Activated gamma-delta T cell treated with anti-CD3 and anti-CD28 coated beads, Interleukin-2, amount 50 U/mL, for 16 hours (primary cell): Measurements from ENCODE around the gene PRKCZ.

Experiments
- DNase-seq: peaks from one replicate; pipeline ENCODE4 v3.0.0-alpha.2; 2020; ENCODE audit warnings: low read depth

Gene PRKCZ

DNA sequence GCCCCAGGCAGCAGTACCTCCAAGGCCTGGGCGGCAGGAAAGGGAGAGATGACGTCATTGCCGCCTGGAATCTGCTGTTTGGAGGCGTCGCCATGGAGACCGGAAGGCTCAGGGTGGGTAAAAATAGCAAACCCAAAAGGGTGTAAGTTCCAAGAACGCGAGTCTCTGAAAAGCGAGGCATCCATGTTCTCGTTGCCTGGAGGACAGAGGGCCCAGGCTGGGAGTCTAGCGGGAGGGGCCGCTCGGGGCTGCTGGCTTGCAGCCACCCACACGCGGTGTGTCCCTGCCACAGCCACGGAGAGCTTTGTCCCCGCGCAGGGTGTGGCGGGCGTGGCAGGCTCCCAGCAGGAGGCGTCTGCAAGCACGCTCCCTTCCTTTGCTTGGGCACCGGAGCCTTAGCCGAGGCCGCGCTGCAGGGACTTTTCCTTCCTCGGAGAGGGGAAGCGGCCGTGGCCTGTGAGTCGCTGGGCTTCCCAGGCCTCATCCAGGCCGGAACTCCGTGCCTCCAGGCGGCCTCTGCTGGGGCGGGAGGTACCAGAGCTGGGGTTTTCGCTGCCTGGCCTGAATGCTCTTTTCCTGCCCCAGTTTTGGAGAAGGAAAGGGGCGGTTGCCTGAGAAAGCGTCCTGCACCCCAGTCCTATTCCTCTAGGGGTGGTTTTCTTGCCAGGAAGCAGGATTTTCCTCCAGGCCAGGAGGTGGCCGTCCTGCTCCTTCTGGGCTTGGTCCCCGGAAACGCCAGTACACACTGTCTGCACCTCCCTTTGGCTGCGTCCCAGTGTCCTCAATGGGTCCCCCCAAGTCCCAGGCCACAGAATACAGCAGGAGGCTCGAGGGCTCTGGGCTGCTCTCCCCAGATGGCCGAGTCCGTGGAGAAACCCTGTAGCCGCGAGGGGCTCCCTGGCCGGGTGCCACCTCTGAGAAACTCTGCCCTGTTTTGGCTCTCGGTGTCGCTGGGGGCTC lies 162.6 kb downstream of the PRKCZ start:
- no peak for DNase-seq

DNA sequence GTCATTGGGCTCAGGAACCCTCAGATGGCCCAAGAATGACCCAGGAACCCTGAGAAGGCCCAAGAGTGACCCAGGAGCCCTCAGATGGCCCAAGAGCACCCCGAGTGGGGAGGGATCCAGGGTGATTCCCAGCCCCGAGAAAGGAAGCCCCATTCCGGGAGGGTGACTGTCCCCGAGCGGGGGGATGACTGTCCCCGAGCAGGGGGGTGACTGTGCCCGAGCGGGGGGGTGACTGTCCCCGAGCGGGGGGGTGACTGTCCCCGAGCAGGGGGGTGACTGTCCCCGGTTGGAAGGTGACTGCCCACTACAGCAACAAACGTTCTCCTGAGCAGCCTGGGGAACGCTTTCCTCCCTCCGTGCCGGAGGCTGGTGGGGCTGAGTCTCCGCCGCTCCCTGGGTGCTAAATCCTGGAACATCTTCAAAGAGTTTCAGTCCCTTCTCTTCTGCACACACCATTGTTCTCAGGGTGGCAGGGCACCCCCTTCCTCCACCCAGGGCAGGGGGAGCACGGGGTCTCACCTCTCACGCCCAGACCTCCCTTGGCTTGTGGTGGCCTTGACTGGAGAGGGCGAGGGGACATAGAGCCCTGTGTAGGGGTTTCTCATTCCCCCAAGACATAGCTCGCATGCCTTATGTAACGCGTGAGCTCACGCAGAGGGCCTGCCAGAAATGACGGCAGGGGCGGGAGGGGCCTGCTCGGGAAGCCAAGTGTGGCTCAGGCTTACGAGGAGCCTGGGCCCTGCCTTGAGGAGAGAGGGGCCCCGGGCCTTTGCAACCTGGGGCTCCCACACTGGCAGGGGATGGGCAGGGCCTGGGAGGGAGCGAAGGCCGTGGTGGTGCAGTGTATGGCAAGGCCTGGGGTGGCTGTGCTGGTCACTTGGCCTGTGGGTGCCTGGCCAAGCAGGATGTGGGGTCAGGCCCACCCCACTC lies 163.6 kb downstream of the PRKCZ start:
- DNase-seq: no peak

DNA sequence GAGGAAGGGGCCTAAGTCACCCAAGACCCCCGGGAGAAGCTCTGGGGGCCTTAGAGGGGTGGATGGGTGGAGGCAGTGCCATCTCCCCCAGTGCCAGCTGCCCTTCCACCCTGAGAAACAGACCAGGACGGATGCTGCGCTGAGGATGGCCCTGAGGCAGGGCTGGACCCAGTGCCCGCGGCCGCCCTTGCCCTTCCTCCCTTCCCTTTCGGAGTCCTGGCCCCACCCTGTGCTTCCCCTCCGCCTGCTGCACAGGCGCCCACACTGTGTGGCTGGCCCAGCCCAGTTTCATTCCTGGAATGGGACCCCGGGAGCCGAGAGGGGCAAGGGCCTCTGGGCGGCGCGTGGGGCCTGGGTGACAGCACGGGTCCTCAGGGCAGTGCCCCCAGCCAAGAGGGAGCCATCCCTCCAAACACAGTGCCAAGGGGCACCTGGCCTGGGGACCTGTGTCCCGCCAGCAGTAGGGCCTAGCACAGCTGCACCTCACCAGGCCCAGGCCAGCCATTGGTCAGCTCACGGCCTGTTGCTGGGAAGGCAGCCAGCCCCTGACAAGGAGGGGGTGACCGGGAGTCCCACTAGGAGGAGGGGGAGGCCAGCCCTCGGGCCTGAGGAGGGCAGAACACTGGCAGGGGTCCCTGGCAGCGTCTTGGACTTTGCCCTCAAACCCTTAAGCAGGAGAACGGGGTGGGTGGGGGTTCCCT lies 164.5 kb downstream of the PRKCZ start:
- DNase-seq: no peak

DNA sequence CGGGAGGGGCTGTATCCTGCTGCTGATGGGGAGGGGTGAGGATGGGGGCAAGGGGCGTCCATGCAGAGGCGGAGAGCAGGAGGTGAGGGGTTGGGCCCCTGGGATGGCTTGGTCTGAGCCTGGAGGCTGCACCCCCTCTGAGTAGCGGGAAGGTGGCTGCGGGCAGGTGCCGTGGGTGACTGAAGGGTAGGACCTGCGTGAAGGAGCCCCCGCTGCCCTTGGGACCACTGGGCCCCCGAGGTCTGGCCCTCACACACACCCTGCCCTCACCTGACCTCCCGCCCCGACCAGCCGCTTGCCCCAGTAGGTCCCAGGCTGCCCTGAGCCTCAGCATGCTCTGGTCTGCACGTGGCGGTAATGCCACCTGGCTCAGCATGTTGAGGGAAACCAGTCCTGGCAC lies 165.1 kb downstream of the PRKCZ start:
- DNase-seq: no peak

DNA sequence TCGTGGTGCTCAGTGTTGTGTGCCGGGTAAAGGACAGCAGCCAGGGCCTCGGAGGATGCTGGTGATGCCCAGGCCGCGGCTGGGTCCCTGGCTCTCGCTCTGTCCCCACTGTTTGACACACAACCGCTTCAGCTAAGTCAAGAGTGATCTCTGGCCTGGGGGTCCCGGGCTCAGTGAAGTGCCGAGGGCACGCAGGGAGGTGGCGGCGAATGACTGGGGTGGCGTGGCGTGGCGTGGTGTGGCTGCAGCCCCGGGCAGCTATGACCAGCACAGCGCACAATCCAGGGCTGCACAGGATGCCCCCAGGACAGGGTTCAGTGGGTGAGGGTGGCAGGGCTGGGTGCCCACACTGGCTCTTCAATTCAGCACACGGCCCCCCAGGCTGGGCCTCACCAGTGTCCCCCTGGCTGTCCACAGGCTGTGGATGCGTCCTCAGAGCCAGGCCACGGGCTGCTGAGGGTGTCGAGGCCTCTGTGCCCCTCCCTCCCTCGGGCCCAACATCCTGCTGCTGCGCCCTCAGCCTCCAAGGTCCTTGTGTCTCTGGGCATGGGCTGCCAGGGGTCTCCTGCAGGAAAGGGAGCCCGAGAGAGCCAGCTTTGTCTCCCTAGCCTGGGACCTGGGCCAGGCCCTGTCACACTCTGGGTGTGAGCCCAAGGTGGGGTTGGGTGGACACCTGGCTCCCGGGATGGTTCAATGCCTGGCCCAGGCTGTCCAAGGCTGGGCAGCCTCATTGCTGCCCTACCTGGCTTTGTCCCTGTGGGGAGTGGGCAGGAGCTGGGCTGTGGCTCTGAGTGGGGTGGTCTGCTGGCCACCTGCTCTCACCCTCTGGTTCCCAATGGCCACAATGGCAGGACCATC lies 165.9 kb downstream of the PRKCZ start:
- no peak for DNase-seq

DNA sequence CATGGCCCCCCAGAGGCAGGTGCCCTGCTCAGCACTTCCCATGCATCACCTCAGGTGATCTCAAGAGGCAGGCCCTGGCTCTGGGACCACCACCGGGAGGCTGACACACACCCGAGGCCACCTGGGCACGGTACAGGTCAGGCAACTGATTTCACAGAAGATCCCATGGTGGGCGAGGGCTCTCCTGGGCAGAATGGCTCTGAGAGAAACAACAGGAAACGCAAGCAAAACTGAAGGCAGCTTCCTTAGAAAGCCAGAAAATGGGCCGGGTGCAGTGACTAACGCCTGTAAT lies 166.5 kb downstream of the PRKCZ start:
- DNase-seq: no peak

DNA sequence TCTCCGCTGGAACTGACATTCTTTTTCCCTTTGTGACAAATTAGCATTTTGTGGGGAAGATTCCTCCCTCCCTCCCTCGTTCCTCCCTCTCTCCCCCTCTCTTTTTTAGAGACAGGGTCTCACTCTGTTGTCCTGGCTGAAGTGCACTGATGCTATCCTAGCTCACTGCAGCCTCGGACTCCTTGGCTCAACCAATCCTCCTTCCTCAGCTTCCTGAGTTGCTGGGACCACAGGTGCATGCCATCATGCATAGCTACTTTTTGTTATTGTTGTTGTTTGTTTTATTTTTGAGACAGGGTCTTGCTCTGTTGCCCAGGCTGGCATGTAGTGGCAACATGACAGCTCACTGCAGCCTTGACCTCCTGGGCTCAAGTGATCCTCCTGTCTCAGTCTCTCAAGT lies 171.1 kb downstream of the PRKCZ start:
- no peak for DNase-seq

DNA sequence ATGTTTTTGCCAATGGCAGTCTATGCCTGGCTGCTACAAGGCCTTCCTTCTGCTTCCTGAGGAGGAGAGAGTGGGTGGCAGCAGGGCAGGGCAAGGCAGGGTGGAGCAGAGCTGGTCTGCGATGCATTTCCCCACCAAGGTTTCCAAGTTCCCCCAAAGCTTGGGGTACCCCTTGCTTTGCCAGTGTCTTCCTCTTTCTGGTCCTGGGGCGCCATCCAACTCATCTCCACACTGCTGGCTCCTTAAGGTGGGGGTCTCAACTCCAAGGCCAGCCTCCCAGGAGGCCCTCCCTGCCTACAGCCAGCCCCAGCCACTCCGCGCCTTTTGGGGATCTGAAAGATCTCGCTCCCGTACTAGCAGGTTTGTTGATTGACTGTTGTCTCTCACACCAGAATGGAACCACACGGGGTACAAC lies 174.0 kb downstream of the PRKCZ start:
- no peak for DNase-seq

DNA sequence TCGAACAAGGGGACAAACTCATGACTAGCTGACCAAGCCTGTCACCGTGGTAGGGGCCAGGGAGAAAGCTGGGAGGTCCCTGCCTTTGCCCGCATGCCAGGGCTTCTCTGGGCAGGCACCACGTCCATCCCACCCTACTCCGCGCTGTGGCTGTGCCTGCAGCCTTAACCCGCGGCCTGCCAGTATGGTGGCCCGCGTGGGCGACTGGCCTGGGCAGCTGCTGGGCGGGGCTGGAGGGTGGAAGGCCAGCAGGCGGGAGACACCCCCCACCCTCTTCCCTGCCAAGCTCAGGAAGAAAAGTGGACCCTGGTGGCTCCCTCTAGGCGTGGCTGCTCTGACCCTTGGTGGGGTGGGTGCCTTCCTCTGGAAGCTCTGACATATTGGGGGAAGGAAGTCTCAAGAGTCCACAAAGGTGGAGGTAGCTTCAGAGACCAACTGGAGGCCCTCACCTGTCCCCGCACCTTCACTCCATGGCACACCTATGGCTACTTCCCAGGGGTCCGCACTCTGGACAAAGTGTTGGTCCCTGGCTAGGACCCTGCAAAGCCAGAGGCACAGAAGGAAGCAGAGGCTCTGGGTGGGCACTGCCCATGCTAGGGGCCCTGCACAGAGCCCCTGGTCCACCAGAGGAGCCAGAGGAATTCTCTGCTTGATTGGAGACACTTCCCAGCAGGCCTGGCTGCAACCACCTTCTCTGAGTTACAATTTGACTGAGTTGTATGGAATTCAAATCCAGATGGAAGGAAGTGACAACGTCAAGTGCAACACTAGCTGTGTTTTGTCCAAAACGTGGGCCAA lies 174.6 kb downstream of the PRKCZ start:
- DNase-seq: no peak

DNA sequence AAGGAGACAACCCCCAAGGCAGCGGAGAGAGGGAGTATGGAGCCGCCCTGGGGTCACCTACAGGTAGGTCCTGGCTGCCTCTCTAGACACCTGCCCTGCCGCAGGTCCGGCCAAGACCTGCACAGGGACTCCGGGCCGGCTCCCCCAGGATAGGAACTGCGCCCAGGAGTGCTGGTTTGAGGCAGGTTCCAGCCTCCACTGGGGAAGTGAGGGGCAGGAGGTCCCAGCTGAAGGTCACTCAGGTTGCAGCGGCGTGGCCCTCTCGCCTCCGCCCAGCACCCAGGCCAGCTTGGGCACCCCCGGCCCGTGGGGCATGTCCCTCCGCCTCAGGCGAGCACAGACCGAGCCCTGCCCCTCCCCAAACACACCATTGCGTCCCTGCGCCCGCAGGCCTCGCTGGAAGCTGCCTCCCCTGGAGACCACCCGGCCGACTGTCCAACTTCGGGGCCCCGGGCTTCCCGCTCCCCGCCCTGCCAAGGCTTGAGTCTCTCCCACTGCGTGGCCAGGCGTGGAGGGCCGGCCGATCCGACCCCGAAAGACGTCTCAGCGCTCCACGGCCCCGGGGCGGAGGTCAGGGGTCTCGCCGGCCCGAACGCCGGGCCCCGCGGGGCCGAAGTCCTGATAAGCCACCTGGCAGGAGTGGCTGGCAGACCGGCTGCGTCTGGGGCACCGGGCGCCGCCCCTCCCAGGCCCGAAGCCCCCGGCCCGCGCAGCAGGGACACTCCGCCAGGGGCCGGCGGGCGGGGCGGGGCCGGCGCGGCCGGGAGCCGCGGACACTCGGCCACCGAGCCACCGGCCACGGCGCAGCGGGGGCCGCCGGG lies 176.5 kb downstream of the PRKCZ start:
- DNase-seq: no peak

DNA sequence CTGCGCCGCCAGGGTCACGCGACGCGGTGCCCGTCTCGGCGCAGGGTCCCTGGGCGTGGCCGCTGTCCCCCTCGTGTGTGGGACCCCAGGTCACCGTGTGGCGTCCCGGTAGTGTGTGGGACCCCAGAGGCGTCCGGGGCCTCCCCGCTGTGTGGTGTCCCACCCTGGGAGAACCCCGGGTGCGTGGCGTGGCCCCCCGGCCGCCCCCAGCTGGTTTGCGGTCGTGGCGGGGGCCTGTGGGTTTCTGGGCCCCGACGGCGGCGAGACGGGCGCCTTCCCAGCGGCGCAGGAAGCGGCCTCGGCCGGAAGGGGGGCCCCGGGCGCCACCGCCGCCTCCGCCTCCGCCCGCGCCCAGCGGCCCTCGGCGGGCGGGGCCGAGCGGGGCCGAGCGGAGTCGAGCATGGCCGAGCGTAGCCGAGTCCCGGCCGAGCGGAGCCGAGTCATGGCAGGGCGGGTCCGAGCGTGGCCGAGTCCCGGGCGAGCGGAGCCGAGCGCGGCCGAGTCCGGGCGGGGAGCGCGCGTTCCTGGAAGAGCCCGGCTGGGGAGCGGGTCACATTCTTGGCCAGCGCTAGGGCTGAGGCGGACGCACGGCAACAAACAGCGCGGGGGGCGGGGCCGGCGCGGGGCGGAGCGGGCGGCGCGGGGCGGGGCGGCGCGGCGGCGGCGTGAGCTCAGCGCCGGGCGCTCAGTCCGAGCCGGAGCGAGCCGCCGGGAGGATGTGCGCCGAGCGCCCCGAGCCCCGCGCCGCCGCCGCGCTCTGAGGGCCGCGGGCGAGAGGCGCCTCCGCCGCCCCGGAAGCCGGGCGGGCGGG lies 177.3 kb downstream of the PRKCZ start:
- DNase-seq: peak; percentile 82

DNA sequence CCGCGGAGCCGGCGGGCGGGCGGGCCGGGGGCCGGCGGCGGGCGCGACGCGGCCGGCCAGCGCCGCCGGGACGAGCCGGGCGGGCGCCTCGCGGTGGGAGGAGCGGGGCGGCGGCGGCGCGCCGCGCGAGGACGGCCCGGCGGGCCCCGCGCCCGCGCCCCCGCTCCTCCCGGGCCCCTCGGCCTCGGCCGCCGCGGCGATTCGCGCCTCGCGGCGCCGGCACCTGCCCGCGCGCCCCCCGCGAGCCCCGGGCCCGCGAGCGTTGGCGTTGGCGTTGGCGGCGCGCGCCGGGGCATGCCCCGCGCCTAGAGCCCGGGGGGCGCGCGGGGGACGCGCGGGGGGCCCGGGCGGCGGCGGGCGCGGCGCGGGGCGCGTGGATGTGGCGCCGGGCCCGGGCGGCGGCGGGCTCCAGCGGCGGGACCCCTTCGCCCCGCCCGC lies 178.0 kb downstream of the PRKCZ start, which contains the start of gene SKI:
TSS of gene SKI (plus strand) at position 163 of the 438 bp plus-strand sequence. CDS start 448 bp downstream, outside the sequence.
- no peak for DNase-seq

DNA sequence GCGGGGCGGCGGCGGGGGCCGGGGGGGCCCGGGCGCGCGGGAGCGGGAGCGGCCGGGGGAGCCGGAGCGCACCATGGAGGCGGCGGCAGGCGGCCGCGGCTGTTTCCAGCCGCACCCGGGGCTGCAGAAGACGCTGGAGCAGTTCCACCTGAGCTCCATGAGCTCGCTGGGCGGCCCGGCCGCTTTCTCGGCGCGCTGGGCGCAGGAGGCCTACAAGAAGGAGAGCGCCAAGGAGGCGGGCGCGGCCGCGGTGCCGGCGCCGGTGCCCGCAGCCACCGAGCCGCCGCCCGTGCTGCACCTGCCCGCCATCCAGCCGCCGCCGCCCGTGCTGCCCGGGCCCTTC lies 178.5 kb downstream of the PRKCZ start:
- no peak for DNase-seq

DNA sequence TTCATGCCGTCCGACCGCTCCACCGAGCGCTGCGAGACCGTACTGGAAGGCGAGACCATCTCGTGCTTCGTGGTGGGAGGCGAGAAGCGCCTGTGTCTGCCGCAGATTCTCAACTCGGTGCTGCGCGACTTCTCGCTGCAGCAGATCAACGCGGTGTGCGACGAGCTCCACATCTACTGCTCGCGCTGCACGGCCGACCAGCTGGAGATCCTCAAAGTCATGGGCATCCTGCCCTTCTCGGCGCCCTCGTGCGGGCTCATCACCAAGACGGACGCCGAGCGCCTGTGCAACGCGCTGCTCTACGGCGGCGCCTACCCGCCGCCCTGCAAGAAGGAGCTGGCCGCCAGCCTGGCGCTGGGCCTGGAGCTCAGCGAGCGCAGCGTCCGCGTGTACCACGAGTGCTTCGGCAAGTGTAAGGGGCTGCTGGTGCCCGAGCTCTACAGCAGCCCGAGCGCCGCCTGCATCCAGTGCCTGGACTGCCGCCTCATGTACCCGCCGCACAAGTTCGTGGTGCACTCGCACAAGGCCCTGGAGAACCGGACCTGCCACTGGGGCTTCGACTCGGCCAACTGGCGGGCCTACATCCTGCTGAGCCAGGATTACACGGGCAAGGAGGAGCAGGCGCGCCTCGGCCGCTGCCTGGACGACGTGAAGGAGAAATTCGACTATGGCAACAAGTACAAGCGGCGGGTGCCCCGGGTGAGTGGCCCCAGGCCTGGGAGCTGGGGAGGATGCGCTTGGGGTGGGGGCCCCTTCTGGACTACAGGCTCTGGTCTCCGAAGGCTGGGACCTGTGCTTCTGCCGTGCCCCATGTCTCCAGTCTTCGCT lies 179.0 kb downstream of the PRKCZ start:
- DNase-seq: no peak

DNA sequence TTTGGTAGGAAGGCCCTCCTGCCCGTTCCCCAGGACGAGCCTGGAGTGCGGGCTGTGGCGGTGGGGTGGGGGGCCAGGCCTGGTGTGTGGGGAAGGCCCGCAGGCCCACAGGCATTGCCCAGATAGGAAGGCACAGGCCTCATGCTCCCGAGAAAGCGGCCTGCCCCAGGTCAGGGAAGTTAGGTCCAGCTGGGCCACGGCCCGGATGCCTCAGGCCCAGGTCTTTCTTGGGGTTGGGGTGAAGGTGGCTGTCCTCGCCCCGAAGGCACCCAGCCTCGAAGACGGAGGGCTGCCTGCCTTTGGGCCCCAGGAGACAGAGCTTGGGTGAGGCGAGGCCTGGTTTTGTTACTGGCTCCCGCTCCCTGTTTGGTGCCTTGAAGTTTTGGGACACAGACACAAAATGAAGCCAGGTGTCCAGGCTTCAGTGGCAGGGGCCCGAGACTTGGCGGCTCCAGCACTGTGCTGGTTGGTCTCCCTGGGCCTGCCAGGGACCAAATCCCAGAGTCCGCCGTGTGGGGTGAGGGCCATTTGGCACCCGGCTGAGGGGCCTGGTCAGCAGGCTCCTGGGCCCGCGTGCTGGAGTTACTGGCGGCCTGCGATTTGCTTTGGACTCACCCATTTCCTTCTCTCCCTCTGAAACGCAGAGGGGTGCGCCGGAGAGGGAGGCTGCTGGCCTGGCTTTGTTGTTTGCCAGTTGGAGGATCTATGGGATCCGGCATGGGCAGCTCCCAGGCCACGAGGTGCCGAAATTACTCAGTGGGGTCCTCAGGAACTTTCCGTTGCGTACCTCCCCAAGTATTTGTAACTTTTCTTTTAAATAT lies 179.9 kb downstream of the PRKCZ start:
- DNase-seq: no peak

DNA sequence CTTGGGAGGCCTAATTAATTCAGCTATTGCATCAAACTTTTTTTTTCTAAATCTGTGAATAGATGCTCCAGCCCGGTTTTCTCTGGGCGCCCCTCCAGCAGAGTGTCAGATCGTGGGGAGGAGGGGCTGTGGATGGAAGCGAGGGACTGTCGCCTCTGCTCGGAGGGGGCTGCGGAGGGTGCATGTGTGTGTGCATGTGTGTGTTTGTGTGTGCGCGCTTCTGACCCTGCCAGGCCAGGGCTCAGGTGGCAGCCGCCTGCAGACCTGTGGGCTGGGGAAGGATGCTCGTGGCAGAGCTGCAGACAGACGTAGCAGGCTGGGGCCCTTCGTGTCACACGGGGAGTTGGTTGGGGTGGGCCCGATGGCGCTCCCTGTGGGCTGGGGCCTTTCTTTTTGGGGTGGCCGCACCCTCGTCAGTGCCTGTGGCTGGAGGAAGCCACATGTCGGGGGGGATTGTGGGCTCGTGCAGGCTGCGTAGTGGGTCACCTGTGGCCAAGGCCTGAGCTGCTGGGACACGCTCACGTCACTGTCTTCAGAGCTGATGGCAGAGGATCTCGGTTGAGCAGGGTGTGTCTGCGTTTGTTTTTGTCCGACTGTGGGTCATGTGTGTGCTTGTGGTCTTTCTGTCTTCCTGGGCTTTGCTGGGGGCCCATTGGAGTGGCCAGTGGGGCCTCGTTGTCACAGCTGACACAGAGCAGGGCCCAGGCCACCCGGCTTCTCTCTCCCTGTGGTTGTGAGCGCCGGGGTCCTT lies 180.7 kb downstream of the PRKCZ start:
- no peak for DNase-seq
